Measurements from ENCODE around the gene KCNH5.
A peak's percentile ranks its signal among the peaks of the same experiment; 100 is the strongest.

Gene KCNH5

GRCh38 chr14:62654641-62655040 is 390.6 kb downstream of the KCNH5 start:
- DNase-seq (ENCODE audit: low read depth), result peak; percentile 8
- no peak for TF ChIP-seq CTCF (conservative IDR thresholded peaks at IDR 0.05; ENCODE audit: low read depth, low read length)
- no peak overlapping the region for H3K4me3 ChIP-seq (ENCODE audit: low read depth, low read length)
